ENCODE measurements around the gene LTBP2. TPM values are rescaled to one million over a fixed set of nuclear protein-coding genes. Genes with fewer than 3 reads are reported as not detected.

LTBP2 gene
- 0.18 and 0.20 TPM in 2 replicates for total RNA-seq (2016; rRNA removed; fragmentation: Illumina TruSeq; extraction: Trizol)
- 0.09 TPM in 1 of 2 replicates, not detected in the other for total RNA-seq (2016; cell fraction: cytosol; rRNA removed; fragmentation: Illumina TruSeq; extraction: Trizol; ENCODE audit: low read depth)
- 0.10 and 0.41 TPM in 2 replicates for total RNA-seq (2016; cell fraction: insoluble cytoplasmic fraction; rRNA removed; fragmentation: Illumina TruSeq; extraction: Trizol)
- total RNA-seq (2016; cell fraction: membrane; rRNA removed; fragmentation: Illumina TruSeq; extraction: Trizol): 0.06 TPM in 1 of 2 replicates, not detected in the other
- 0.28 and 0.84 TPM in 2 replicates for total RNA-seq (2016; cell fraction: nucleus; rRNA removed; fragmentation: Illumina TruSeq; extraction: Trizol)
- 0.41 and 0.46 TPM in 2 replicates for polyA plus RNA-seq (2011; rRNA removed)
- 0.32 and 0.35 TPM in 2 replicates for polyA plus RNA-seq (2011; cell fraction: cytosol; rRNA removed)
- 1.4 and 1.5 TPM in 2 replicates for polyA plus RNA-seq (2011; cell fraction: nucleus; rRNA removed)
- 0.27 and 0.68 TPM in 2 replicates for polyA plus RNA-seq (2012)
- 0.06 TPM in 1 of 2 replicates, not detected in the other for polyA plus RNA-seq (2016; cell fraction: cytosol; fragmentation: Illumina TruSeq; extraction: Trizol; ENCODE audit: low read depth)
- polyA plus RNA-seq (2016; cell fraction: insoluble cytoplasmic fraction; fragmentation: Illumina TruSeq; extraction: Trizol; ENCODE audit: low read depth): 0.12 and 0.17 TPM in 2 replicates
- polyA plus RNA-seq (2016; cell fraction: membrane; fragmentation: Illumina TruSeq; extraction: Trizol; ENCODE audit: low read depth): 0.07 and 0.09 TPM in 2 replicates
- polyA plus RNA-seq (2016; cell fraction: nucleus; fragmentation: Illumina TruSeq; extraction: Trizol; ENCODE audit: insufficient read depth, low read depth): 0.64 and 0.72 TPM in 2 replicates
- 0.44 and 1.1 TPM in 2 replicates for polyA minus RNA-seq (2011; rRNA and poly(A)+ RNA removed; ENCODE audit: low replicate concordance)
- polyA minus RNA-seq (2011; cell fraction: cytosol; rRNA and poly(A)+ RNA removed): 0.35 and 0.89 TPM in 2 replicates
- 0.52 and 0.99 TPM in 2 replicates for polyA minus RNA-seq (2011; cell fraction: nucleus; rRNA and poly(A)+ RNA removed)
- Bru-seq, nascent RNA: percentile 24 among the genes with signal in this experiment
- BruChase-seq, experiment 1, labeled RNA remaining after a 6-hour chase: percentile 22 among the genes with signal in this experiment
- percentile 27 among the genes with signal in this experiment for BruChase-seq, experiment 2, labeled RNA remaining after a 2-hour chase
- long read RNA-seq, experiment 1: 0 reads
- long read RNA-seq, experiment 2, partial matches to known transcripts: 1 of 3 reads
- long read RNA-seq, experiment 2, other reads (novel, unspliced or antisense): 2 of 3 reads

- Histone ChIP-seq H3K27me3 (ENCODE audit: control insufficient read depth in 1 of 2, insufficient read depth in 2 of 2, low read length in 2 of 2) (peaks cover 1 to 19% of the 10 kb centered on the region in 2 experiments; a peak in 4 of 5 replicates), H3K36me3 (replicated peaks in 1 of 2; ENCODE audit: control insufficient read depth in 1 of 2, insufficient read depth in 2 of 2, low read length in 2 of 2) (no peaks in the 10 kb centered on the region), H3K27ac (ENCODE audit: extremely low read length, insufficient read depth, low read length) (no peak within 1 kb of the TSS), H3K4me1 (ENCODE audit: insufficient read depth, low read length) (peaks cover 18% of the 10 kb centered on the region), H3K79me2 (ENCODE audit: insufficient read depth, low read length) (no peaks in the 10 kb centered on the region), H3K4me2 (ENCODE audit: low read depth, low read length) (peak within 1 kb of the TSS; percentile 80), H3K9ac (ENCODE audit: insufficient read depth, low read depth, low read length) (peak within 1 kb of the TSS; percentile 52), H2AFZ (ENCODE audit: low read length) (no peak within 1 kb of the TSS), H3K9me3 (ENCODE audit: low read length) (no peaks in the 10 kb centered on the region), H4K20me1 (ENCODE audit: insufficient read depth, low read length) (no peaks in the 10 kb centered on the region), H3K4me3 (replicated peaks in 1 of 3; ENCODE audit: insufficient read depth in 1 of 3, low read depth in 2 of 3, low read length in 3 of 3) (peak within 1 kb of the TSS; percentile 57 to 86 (median 71))
- 0% methylated on average over 8 of the region's 70 CpGs for WGBS (ENCODE audit: low lambda C conversion rate)
- intact Hi-C loops (cut with micrococcal nuclease; ENCODE audit: unreplicated experiment) (loop anchor here (5.0 kb wide), 1 partner anchor 109 kb away; no protein-coding TSS in a partner anchor), in situ Hi-C loops (cut with HindIII; ENCODE audit: extremely low pct_ligation_motif_present, low pct_unique_long_range_greater_than_20kb) (loop anchor here (25.0 kb wide), 1 partner anchor 176 kb away; no protein-coding TSS in a partner anchor)
- ChIA-PET CTCF (ENCODE audit: low intra/inter-chr PET ratio, low total read pairs) (interaction anchor here (0.7 to 2.5 kb wide), 4 partner anchors 17 to 192 kb away, joined by 3 to 8 read pairs (median 6); partner anchors contain the start of genes AREL1 and FCF1), POLR2A (interaction anchor here (1.1 to 1.2 kb wide), 2 partner anchors 22 to 100 kb away, joined by 3 read pairs; no protein-coding TSS in a partner anchor)
- DNase-seq (ENCODE audit: low spot score) (no peak), FAIRE-seq (no peak), ATAC-seq (peak; percentile 46)
- BruUV-seq (replicated peaks): no TSS peak
- TF ChIP-seq ATF5 (CRISPR knock-in tag; IDR thresholded peaks at IDR 0.05; ENCODE audit: low read depth): no peak
- 0 out of 2 replicates have a peak, but pooled peaks have one; percentile 14 for TF ChIP-seq TFDP1 (CRISPR knock-in tag; IDR thresholded peaks at IDR 0.05; ENCODE audit: borderline replicate concordance)
- TF ChIP-seq ZNF574 (CRISPR knock-in tag; IDR thresholded peaks at IDR 0.05): peak; percentile 12; the same call in 1 of the 2 replicates
- no peak for TF ChIP-seq ZNF33A (CRISPR knock-in tag; IDR thresholded peaks at IDR 0.05; ENCODE audit: borderline replicate concordance)
These were observed at the start of gene LTBP2 for GRCh38 chr14:74611650-74612349. TSS of gene LTBP2 (minus strand) at chr14:74612237. CDS start at chr14:74611944, 293 bp downstream.

Data from HepG2 (cell line).